Neural crest cell (in vitro differentiated cells): ENCODE results near the gene AP4B1. TPM values are rescaled to one million over a fixed set of nuclear protein-coding genes. Genes with fewer than 3 reads are reported as not detected.

Experiments used
- DNase-seq: peaks from one replicate; pipeline ENCODE4 v3.0.0; 2021; ENCODE audit warnings: low read depth, mixed read lengths, low spot score
- H3K27ac Mint-ChIP-seq: one replicate; pipeline ENCODE4 v1.8.0; 2021; ENCODE audit warnings: mild to moderate bottlenecking, mixed read lengths; ENCODE audit not compliant: unreplicated experiment
- H3K27me3 Mint-ChIP-seq: 2 replicates; pipeline ENCODE4 v1.8.0; 2021; ENCODE audit warnings: low read depth, mild to moderate bottlenecking, mixed read lengths
- H3K36me3 Mint-ChIP-seq: 2 replicates; pipeline ENCODE4 v1.8.0; 2021; ENCODE audit warnings: low read depth, mild to moderate bottlenecking, mixed read lengths
- H3K4me1 Mint-ChIP-seq: 2 replicates; pipeline ENCODE4 v1.8.0; 2021; ENCODE audit warnings: mixed read lengths
- H3K4me3 Mint-ChIP-seq: one replicate; pipeline ENCODE4 v1.8.0; 2021; ENCODE audit warnings: mild to moderate bottlenecking, mixed read lengths
- H3K9me3 Mint-ChIP-seq: 2 replicates; pipeline ENCODE4 v1.8.0; 2021; ENCODE audit warnings: mixed read lengths
- CTCF ChIP-seq: fragments of 200-600 bp; sonication (generic); conservative IDR thresholded peaks from 2 replicates; pipeline ENCODE4 v1.5.0; 2021; ENCODE audit warnings: antibody characterized with exemption, mild to moderate bottlenecking
- total RNA-seq: library from RNA; stranded (reverse); gene quantifications from 2 replicates; pipeline ENCODE4 v1.2.1, GENCODE V29; 2021

AP4B1 gene
- total RNA-seq, 1 donor from 2014 or later, result 23.6 TPM

GRCh38 chr1:113881661-113882060 is 22.9 kb downstream of the AP4B1 start:
- Mint-ChIP-seq H3K9me3 (peaks cover 8% of the 10 kb centered on the region), H3K4me1 (peaks cover 3% of the 10 kb centered on the region), H3K27ac (no peak overlapping the region), H3K36me3 (no peaks in the 10 kb centered on the region), H3K4me3 (no peak overlapping the region), H3K27me3 (no peaks in the 10 kb centered on the region)
- TF ChIP-seq CTCF, result no peak
- DNase-seq, result no peak

- H3K9me3 Mint-ChIP-seq, result peaks cover 8% of the 10 kb centered on the region
- peaks cover 3% of the 10 kb centered on the region for H3K4me1 Mint-ChIP-seq
- H3K27ac Mint-ChIP-seq, result no peak overlapping the region
- H3K36me3 Mint-ChIP-seq, result no peaks in the 10 kb centered on the region
- H3K27me3 Mint-ChIP-seq, result no peaks in the 10 kb centered on the region
- no peak overlapping the region for H3K4me3 Mint-ChIP-seq
- no peak for DNase-seq
- no peak for TF ChIP-seq CTCF
Observed at GRCh38 chr1:113879739-113880038, 24.9 kb downstream of the AP4B1 start.

- H3K4me1 Mint-ChIP-seq, result peaks cover 3% of the 10 kb centered on the region
- H3K27me3 Mint-ChIP-seq, result no peaks in the 10 kb centered on the region
- no peak for TF ChIP-seq CTCF
- no peak overlapping the region for H3K27ac Mint-ChIP-seq
- H3K36me3 Mint-ChIP-seq, result no peaks in the 10 kb centered on the region
- H3K4me3 Mint-ChIP-seq, result no peak overlapping the region
- H3K9me3 Mint-ChIP-seq, result peaks cover 5% of the 10 kb centered on the region
- no peak for DNase-seq
Observed at GRCh38 chr1:113876176-113876575, 28.4 kb downstream of the AP4B1 start.

- H3K4me3 Mint-ChIP-seq, result no peak overlapping the region
- H3K9me3 Mint-ChIP-seq, result peaks cover 5% of the 10 kb centered on the region
- peaks cover under 1% of the 10 kb centered on the region for H3K4me1 Mint-ChIP-seq
- H3K27ac Mint-ChIP-seq, result no peak overlapping the region
- TF ChIP-seq CTCF, result no peak
- H3K27me3 Mint-ChIP-seq, result no peaks in the 10 kb centered on the region
- no peaks in the 10 kb centered on the region for H3K36me3 Mint-ChIP-seq
- DNase-seq, result no peak
Observed at GRCh38 chr1:113875714-113876113, 28.9 kb downstream of the AP4B1 start.

- H3K36me3 Mint-ChIP-seq, result no peaks in the 10 kb centered on the region
- H3K27ac Mint-ChIP-seq, result no peak overlapping the region
- no peaks in the 10 kb centered on the region for H3K27me3 Mint-ChIP-seq
- H3K4me1 Mint-ChIP-seq, result no peaks in the 10 kb centered on the region
- peaks cover 1% of the 10 kb centered on the region for H3K9me3 Mint-ChIP-seq
- no peak overlapping the region for H3K4me3 Mint-ChIP-seq
- TF ChIP-seq CTCF, result no peak
- no peak for DNase-seq
Observed at GRCh38 chr1:113874012-113874879, 30.4 kb downstream of the AP4B1 start.
